ENCODE results near the gene SESTD1.

Gene SESTD1

DNA sequence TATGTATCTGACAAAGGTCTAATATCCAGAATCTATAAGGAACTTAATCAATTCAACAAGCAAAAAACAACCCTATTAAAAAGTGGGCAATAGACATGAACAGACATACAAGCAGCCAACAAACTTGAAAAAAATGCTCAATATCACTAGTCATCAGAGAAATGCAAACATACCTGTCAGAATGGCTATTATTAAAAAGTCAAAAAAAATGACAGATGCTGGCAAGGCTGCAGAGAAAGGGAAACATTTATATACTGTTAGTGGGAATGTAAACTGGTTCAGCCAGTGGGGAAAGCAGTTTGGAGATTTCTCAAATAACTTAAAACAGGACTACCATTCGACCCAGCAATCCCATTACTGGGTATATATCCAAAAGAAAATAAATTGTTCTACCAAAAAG lies 21.6 kb downstream of the SESTD1 start:
- DNase-seq, result no peak
- Histone ChIP-seq H3K4me3 (ENCODE audit: low read depth, low read length) (no peak overlapping the region), H3K9me3 (no peaks in the 10 kb centered on the region), H3K4me1 (no peaks in the 10 kb centered on the region), H3K27me3 (no peaks in the 10 kb centered on the region), H3K36me3 (no peaks in the 10 kb centered on the region)
- no peak for TF ChIP-seq CTCF (IDR thresholded peaks at IDR 0.05; ENCODE audit: low read depth, low read length)

GRCh38 chr2:179240481-179241451 lies 23.9 kb downstream of the SESTD1 start:
- DNase-seq, result no peak
- Histone ChIP-seq H3K27me3 (no peaks in the 10 kb centered on the region), H3K4me1 (no peaks in the 10 kb centered on the region), H3K9me3 (no peaks in the 10 kb centered on the region), H3K4me3 (ENCODE audit: low read depth, low read length) (no peak overlapping the region), H3K36me3 (no peaks in the 10 kb centered on the region)
- TF ChIP-seq CTCF (IDR thresholded peaks at IDR 0.05; ENCODE audit: low read depth, low read length), result peak; percentile 17; the same call in 1 of the 2 replicates

DNA sequence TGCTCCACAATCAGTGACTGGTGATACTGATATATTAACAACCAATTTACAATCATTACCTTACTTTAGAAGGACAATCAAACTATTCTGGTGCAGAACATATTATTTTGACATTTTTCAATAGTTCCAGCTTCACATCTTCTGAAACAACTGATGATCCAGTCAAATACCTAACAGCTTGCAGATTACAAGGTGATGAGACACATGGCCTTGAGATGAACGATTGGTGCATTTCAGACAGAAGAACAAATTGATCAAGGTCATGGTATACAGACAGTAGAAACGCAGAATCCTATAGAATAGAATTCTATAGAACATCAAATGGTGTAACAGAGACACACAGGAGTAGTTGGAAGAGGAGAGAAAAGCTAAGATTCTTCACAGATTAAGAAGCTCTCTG lies 24.8 kb downstream of the SESTD1 start:
- Histone ChIP-seq H3K27me3 (no peaks in the 10 kb centered on the region), H3K4me3 (ENCODE audit: low read depth, low read length) (no peak overlapping the region), H3K4me1 (no peaks in the 10 kb centered on the region), H3K36me3 (no peaks in the 10 kb centered on the region), H3K9me3 (no peaks in the 10 kb centered on the region)
- no peak for TF ChIP-seq CTCF (IDR thresholded peaks at IDR 0.05; ENCODE audit: low read depth, low read length)
- no peak for DNase-seq

GRCh38 chr2:179239195-179239594 lies 25.4 kb downstream of the SESTD1 start:
- no peaks in the 10 kb centered on the region for H3K36me3 ChIP-seq
- no peak overlapping the region for H3K4me3 ChIP-seq (ENCODE audit: low read depth, low read length)
- no peaks in the 10 kb centered on the region for H3K9me3 ChIP-seq
- H3K4me1 ChIP-seq, result no peaks in the 10 kb centered on the region
- DNase-seq, result no peak
- TF ChIP-seq CTCF (IDR thresholded peaks at IDR 0.05; ENCODE audit: low read depth, low read length), result no peak
- no peaks in the 10 kb centered on the region for H3K27me3 ChIP-seq

GRCh38 chr2:179238027-179238426 lies 26.6 kb downstream of the SESTD1 start:
- Histone ChIP-seq H3K4me3 (ENCODE audit: low read depth, low read length) (no peak overlapping the region), H3K36me3 (no peaks in the 10 kb centered on the region), H3K4me1 (no peaks in the 10 kb centered on the region), H3K27me3 (no peaks in the 10 kb centered on the region), H3K9me3 (no peaks in the 10 kb centered on the region)
- TF ChIP-seq CTCF (IDR thresholded peaks at IDR 0.05; ENCODE audit: low read depth, low read length), result no peak
- no peak for DNase-seq
